ENCODE measurements around the gene GPANK1.

GPANK1 gene

GRCh38 chr6:31663126-31663960, 1.5 kb downstream of the GPANK1 start:
- Histone ChIP-seq H3K79me1 (ENCODE audit: low read length) (peaks cover 36% of the 10 kb centered on the region), H3K79me2 (ENCODE audit: control insufficient read depth, insufficient read depth, low read length) (peaks cover 47% of the 10 kb centered on the region), H4K8ac (ENCODE audit: low read depth, low read length) (no peak overlapping the region), H2BK5ac (ENCODE audit: low read length) (no peak overlapping the region), H3K27ac (ENCODE audit: low read depth, low read length) (peak overlapping the region; percentile 95), H3K4me1 (ENCODE audit: control insufficient read depth, low read depth, low read length) (peaks cover 11% of the 10 kb centered on the region), H3K4ac (ENCODE audit: low read depth, low read length) (peak overlapping the region; percentile 61), H3K9ac (ENCODE audit: low read length) (peak overlapping the region; percentile 99), H3K4me2 (ENCODE audit: low read length) (peak overlapping the region; percentile 63), H3K27me3 (ENCODE audit: insufficient read depth, low read length, poor library complexity) (no peaks in the 10 kb centered on the region), H3K56ac (ENCODE audit: low read length) (peak overlapping the region; percentile 98), H3K23ac (ENCODE audit: low read length) (no peak overlapping the region), H2BK120ac (ENCODE audit: low read depth, low read length) (no peak overlapping the region), H3K18ac (ENCODE audit: low read length) (no peak overlapping the region), H3K36me3 (ENCODE audit: control insufficient read depth, insufficient read depth, low read length) (peaks cover 3% of the 10 kb centered on the region), H3K4me3 (ENCODE audit: low read length) (no peak overlapping the region), H2AK5ac (ENCODE audit: low read length) (no peak overlapping the region), H4K5ac (ENCODE audit: low read length) (no peak overlapping the region), H2BK15ac (replicated peaks; ENCODE audit: low read depth) (no peak overlapping the region)
- WGBS (ENCODE audit: extremely low coverage, insufficient coverage, low lambda C conversion rate): no CpG with 5 or more reads among the region's 9 CpGs
- no peak for DNase-seq

DNA sequence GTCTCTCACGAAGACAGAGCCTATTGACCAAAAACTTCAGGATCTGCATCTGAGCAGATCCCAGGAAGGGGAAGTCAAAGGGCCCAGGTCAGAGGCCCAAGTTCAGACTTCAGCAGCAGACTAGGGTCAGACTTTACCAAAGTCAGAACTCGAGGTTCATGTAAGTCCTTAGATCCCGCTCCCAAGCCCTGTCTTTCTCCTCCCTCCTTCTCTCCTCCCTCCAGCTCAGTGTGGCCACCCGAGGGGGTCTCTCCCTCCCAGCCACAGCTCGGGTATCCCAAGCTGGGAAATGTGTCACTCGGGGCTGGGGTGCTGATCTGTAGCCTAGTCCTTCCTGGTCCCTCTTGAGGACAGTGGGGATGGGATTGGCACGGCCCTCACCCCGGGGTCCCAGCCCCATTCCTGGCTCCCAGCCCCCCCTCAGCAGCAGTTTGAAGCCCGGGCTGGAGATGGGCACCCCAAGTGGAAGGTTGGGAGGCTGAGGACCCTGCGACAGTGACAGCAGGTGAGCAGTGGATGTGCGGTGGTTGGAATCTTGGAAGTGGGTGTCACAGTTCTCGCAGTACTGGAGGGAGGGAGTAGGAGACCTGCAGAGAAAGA, 2.6 kb downstream of the GPANK1 start:
- Histone ChIP-seq H3K36me3 (ENCODE audit: control insufficient read depth, insufficient read depth, low read length) (no peaks in the 10 kb centered on the region), H3K79me2 (ENCODE audit: control insufficient read depth, insufficient read depth, low read length) (peaks cover 40% of the 10 kb centered on the region), H3K18ac (ENCODE audit: low read length) (no peak overlapping the region), H3K4ac (ENCODE audit: low read depth, low read length) (no peak overlapping the region), H3K9ac (ENCODE audit: low read length) (no peak overlapping the region), H2BK5ac (ENCODE audit: low read length) (no peak overlapping the region), H2AK5ac (ENCODE audit: low read length) (no peak overlapping the region), H4K8ac (ENCODE audit: low read depth, low read length) (no peak overlapping the region), H3K4me2 (ENCODE audit: low read length) (no peak overlapping the region), H4K5ac (ENCODE audit: low read length) (no peak overlapping the region), H3K56ac (ENCODE audit: low read length) (no peak overlapping the region), H3K79me1 (ENCODE audit: low read length) (peaks cover 32% of the 10 kb centered on the region), H3K27ac (ENCODE audit: low read depth, low read length) (no peak overlapping the region), H3K4me1 (ENCODE audit: control insufficient read depth, low read depth, low read length) (peaks cover 11% of the 10 kb centered on the region), H3K4me3 (ENCODE audit: low read length) (no peak overlapping the region), H3K27me3 (ENCODE audit: insufficient read depth, low read length, poor library complexity) (no peaks in the 10 kb centered on the region), H2BK120ac (ENCODE audit: low read depth, low read length) (no peak overlapping the region), H3K23ac (ENCODE audit: low read length) (no peak overlapping the region), H2BK15ac (replicated peaks; ENCODE audit: low read depth) (no peak overlapping the region)
- no CpG with 5 or more reads among the region's 12 CpGs for WGBS (ENCODE audit: extremely low coverage, insufficient coverage, low lambda C conversion rate)
- DNase-seq: no peak

- no peak overlapping the region for H2BK5ac ChIP-seq (ENCODE audit: low read length)
- no peaks in the 10 kb centered on the region for H3K27me3 ChIP-seq (ENCODE audit: insufficient read depth, low read length, poor library complexity)
- WGBS (ENCODE audit: extremely low coverage, insufficient coverage, low lambda C conversion rate): no CpG with 5 or more reads among the region's 12 CpGs
- no peak for DNase-seq
- no peak overlapping the region for H2BK120ac ChIP-seq (ENCODE audit: low read depth, low read length)
- no peak overlapping the region for H2BK15ac ChIP-seq (replicated peaks; ENCODE audit: low read depth)
- H3K23ac ChIP-seq (ENCODE audit: low read length): no peak overlapping the region
- no peak overlapping the region for H4K8ac ChIP-seq (ENCODE audit: low read depth, low read length)
- no peak overlapping the region for H3K4me3 ChIP-seq (ENCODE audit: low read length)
- no peak overlapping the region for H4K5ac ChIP-seq (ENCODE audit: low read length)
- no peak overlapping the region for H3K4me2 ChIP-seq (ENCODE audit: low read length)
- peaks cover 8% of the 10 kb centered on the region for H3K4me1 ChIP-seq (ENCODE audit: control insufficient read depth, low read depth, low read length)
- H3K4ac ChIP-seq (ENCODE audit: low read depth, low read length): no peak overlapping the region
- peaks cover 29% of the 10 kb centered on the region for H3K79me1 ChIP-seq (ENCODE audit: low read length)
- H3K56ac ChIP-seq (ENCODE audit: low read length): peak overlapping the region; percentile 84
- peak overlapping the region; percentile 77 for H3K9ac ChIP-seq (ENCODE audit: low read length)
- no peak overlapping the region for H2AK5ac ChIP-seq (ENCODE audit: low read length)
- no peak overlapping the region for H3K18ac ChIP-seq (ENCODE audit: low read length)
- H3K79me2 ChIP-seq (ENCODE audit: control insufficient read depth, insufficient read depth, low read length): peaks cover 35% of the 10 kb centered on the region
- no peaks in the 10 kb centered on the region for H3K36me3 ChIP-seq (ENCODE audit: control insufficient read depth, insufficient read depth, low read length)
- H3K27ac ChIP-seq (ENCODE audit: low read depth, low read length): peak overlapping the region; percentile 53
These were observed 3.3 kb downstream of the GPANK1 start for GRCh38 chr6:31661262-31662123.

GRCh38 chr6:31660381-31661261, 4.2 kb downstream of the GPANK1 start, which contains the start of gene C6orf47:
Gene C6orf47, minus strand, starts transcription at chr6:31660778. Its CDS starts 831 bp downstream, at chr6:31659947.
- peak within 1 kb of the TSS; percentile 29 for H2BK5ac ChIP-seq (ENCODE audit: low read length)
- H3K4me3 ChIP-seq (ENCODE audit: low read length): peak within 1 kb of the TSS; percentile 65
- peaks cover 30% of the 10 kb centered on the region for H3K79me2 ChIP-seq (ENCODE audit: control insufficient read depth, insufficient read depth, low read length)
- H3K23ac ChIP-seq (ENCODE audit: low read length): peak within 1 kb of the TSS; percentile 1
- peak within 1 kb of the TSS; percentile 42 for H3K18ac ChIP-seq (ENCODE audit: low read length)
- no peak within 1 kb of the TSS for H2BK120ac ChIP-seq (ENCODE audit: low read depth, low read length)
- peak within 1 kb of the TSS; percentile 84 for H3K56ac ChIP-seq (ENCODE audit: low read length)
- no peak within 1 kb of the TSS for H4K5ac ChIP-seq (ENCODE audit: low read length)
- no peaks in the 10 kb centered on the region for H3K27me3 ChIP-seq (ENCODE audit: insufficient read depth, low read length, poor library complexity)
- DNase-seq: peak; percentile 90
- peak within 1 kb of the TSS; percentile 73 for H3K4ac ChIP-seq (ENCODE audit: low read depth, low read length)
- peak within 1 kb of the TSS; percentile 79 for H3K9ac ChIP-seq (ENCODE audit: low read length)
- peak within 1 kb of the TSS; percentile 53 for H3K27ac ChIP-seq (ENCODE audit: low read depth, low read length)
- H3K36me3 ChIP-seq (ENCODE audit: control insufficient read depth, insufficient read depth, low read length): no peaks in the 10 kb centered on the region
- no CpG with 5 or more reads among the region's 52 CpGs for WGBS (ENCODE audit: extremely low coverage, insufficient coverage, low lambda C conversion rate)
- H2BK15ac ChIP-seq (replicated peaks; ENCODE audit: low read depth): no peak within 1 kb of the TSS
- H3K4me1 ChIP-seq (ENCODE audit: control insufficient read depth, low read depth, low read length): peaks cover 8% of the 10 kb centered on the region
- H2AK5ac ChIP-seq (ENCODE audit: low read length): no peak within 1 kb of the TSS
- no peak within 1 kb of the TSS for H4K8ac ChIP-seq (ENCODE audit: low read depth, low read length)
- peak within 1 kb of the TSS; percentile 75 for H3K4me2 ChIP-seq (ENCODE audit: low read length)
- H3K79me1 ChIP-seq (ENCODE audit: low read length): peaks cover 27% of the 10 kb centered on the region

All from mesendoderm (in vitro differentiated cells).